ENCODE measurements around the gene GRIK4.
"Not testable (repeated sequence)": the region's sequence is repeated elsewhere in the genome, so short reads cannot be mapped to it uniquely, and the experiment has no call there.

The GRIK4 gene

GRCh38 chr11:120613264-120614226 is 102.0 kb downstream of the GRIK4 start:
- TF ChIP-seq CTCF (IDR thresholded peaks at IDR 0.05; ENCODE audit: borderline replicate concordance, control extremely low read depth, extremely low read depth, insufficient read depth, missing control alignments): no peak
- in situ Hi-C loops (cut with MboI; ENCODE audit: low sequenced_read_pairs, unreplicated experiment): no loop called here
- DNase-seq (ENCODE audit: low spot score): peak; percentile 72

- in situ Hi-C loops (cut with MboI; ENCODE audit: low sequenced_read_pairs, unreplicated experiment): no loop called here
- no peak for DNase-seq (ENCODE audit: low spot score)
- no peak for TF ChIP-seq CTCF (IDR thresholded peaks at IDR 0.05; ENCODE audit: borderline replicate concordance, control extremely low read depth, extremely low read depth, insufficient read depth, missing control alignments)
Measured at GRCh38 chr11:120615391-120615790, 103.8 kb downstream of the GRIK4 start.

GRCh38 chr11:120618399-120618798 is 106.9 kb downstream of the GRIK4 start:
- no peak for TF ChIP-seq CTCF (IDR thresholded peaks at IDR 0.05; ENCODE audit: borderline replicate concordance, control extremely low read depth, extremely low read depth, insufficient read depth, missing control alignments)
- in situ Hi-C loops (cut with MboI; ENCODE audit: low sequenced_read_pairs, unreplicated experiment): no loop called here
- no peak for DNase-seq (ENCODE audit: low spot score)

- in situ Hi-C loops (cut with MboI; ENCODE audit: low sequenced_read_pairs, unreplicated experiment): no loop called here
- DNase-seq (ENCODE audit: low spot score): no peak
- peak; percentile 24 for TF ChIP-seq CTCF (IDR thresholded peaks at IDR 0.05; ENCODE audit: borderline replicate concordance, control extremely low read depth, extremely low read depth, insufficient read depth, missing control alignments)
Measured at GRCh38 chr11:120622189-120622875, 110.8 kb downstream of the GRIK4 start.

- in situ Hi-C loops (cut with MboI; ENCODE audit: low sequenced_read_pairs, unreplicated experiment); DNase-seq (ENCODE audit: low spot score): not testable (repeated sequence)
Measured at GRCh38 chr11:120624992-120625391, 113.4 kb downstream of the GRIK4 start.

- DNase-seq (ENCODE audit: low spot score): no peak
- no peak for TF ChIP-seq CTCF (IDR thresholded peaks at IDR 0.05; ENCODE audit: borderline replicate concordance, control extremely low read depth, extremely low read depth, insufficient read depth, missing control alignments)
- in situ Hi-C loops (cut with MboI; ENCODE audit: low sequenced_read_pairs, unreplicated experiment): no loop called here
Measured at GRCh38 chr11:120625565-120625964, 114.0 kb downstream of the GRIK4 start.

- DNase-seq (ENCODE audit: low spot score): no peak
- no peak for TF ChIP-seq CTCF (IDR thresholded peaks at IDR 0.05; ENCODE audit: borderline replicate concordance, control extremely low read depth, extremely low read depth, insufficient read depth, missing control alignments)
- in situ Hi-C loops (cut with MboI; ENCODE audit: low sequenced_read_pairs, unreplicated experiment): no loop called here
Measured at GRCh38 chr11:120626791-120627190, 115.2 kb downstream of the GRIK4 start.

Data from GM13976 (cell line).